Umbilical cord (tissue), 2 donors: Measurements from ENCODE around the gene SMC3. TPM values are rescaled to one million over a fixed set of nuclear protein-coding genes. Genes with fewer than 3 reads are reported as not detected.
A peak's percentile ranks its signal among the peaks of the same experiment; 100 is the strongest.

Experiments
- DNase-seq: peaks from one replicate; pipeline ENCODE4 v3.0.0-alpha.2; 2015; ENCODE audit warnings: low spot score
- total RNA-seq: library from RNA; depleted of rRNA; stranded (reverse); fragments of >200 nt; gene quantifications from one replicate; pipeline ENCODE4 v1.2.3, GENCODE V29; 2014; ENCODE audit warnings: low replicate concordance; ENCODE audit not compliant: insufficient read depth

The SMC3 gene
- total RNA-seq, 1 donor from 2014 or later: 32.3 TPM

DNA sequence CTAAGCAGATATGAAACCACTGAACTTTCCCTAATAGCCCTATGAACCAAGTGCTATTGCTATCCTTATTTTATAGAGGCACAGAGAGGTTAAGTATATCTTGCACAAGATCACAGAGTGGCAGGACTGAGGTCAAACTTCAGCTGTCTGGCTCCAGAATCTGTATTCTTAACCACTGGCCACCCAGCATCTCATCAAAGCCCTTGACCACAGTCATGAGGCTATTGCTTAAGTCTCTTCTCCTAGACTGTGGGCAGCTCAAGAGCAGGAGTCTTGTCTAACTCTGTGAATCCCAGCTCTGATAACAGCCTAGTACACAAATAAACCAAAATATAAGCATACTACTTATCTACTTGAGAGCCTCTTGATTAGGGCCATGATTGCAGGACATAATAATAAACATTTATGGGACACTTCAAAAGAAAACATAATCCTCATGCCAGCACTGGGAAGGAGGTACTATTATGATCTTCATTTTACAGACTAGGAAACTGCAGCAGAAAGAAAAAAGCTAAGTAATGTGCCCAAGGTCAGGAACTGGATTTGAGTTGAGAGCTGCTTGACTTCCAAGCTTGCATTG is 22.4 kb upstream of the SMC3 start:
- DNase-seq: peak; percentile 20

- DNase-seq: no peak
These were observed 21.4 kb upstream of the SMC3 start for GRCh38 chr10:110546077-110546476.

DNA sequence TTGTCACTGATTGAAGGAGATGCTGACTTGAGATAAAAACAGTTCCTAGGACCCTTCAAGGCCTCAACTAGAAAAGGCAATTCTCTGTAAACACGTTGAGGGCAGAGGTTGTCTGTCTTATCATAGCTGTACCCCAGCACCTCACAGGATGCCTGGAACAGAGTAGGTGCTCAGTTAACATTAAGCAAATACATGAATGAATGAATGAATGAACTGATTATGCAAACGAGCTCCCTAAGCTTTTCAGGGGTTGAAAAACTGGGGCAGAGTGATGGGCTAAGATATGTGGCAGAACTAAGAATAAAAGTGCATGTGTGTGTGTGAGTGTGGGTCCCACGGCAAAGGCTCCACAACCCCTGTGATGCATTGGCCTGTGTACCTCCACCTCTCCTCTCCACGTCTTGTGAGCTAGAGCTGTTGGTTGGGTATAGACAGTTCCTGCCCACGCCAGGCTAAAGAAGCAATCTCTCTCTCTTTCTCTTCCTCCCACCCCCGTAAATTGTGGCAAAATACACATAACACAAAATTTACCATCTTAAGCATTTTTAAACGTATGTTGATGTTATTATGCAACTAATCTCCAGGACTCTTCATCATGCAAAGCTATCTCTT is 20.9 kb upstream of the SMC3 start:
- DNase-seq: no peak

- peak; percentile 75 for DNase-seq
These were observed 20.2 kb upstream of the SMC3 start for GRCh38 chr10:110547139-110547761.

- no peak for DNase-seq
These were observed 19.5 kb upstream of the SMC3 start for GRCh38 chr10:110548002-110548401.

GRCh38 chr10:110549211-110549610 is 18.3 kb upstream of the SMC3 start:
- DNase-seq: no peak

GRCh38 chr10:110553905-110554304 is 13.6 kb upstream of the SMC3 start:
- DNase-seq: no peak

DNA sequence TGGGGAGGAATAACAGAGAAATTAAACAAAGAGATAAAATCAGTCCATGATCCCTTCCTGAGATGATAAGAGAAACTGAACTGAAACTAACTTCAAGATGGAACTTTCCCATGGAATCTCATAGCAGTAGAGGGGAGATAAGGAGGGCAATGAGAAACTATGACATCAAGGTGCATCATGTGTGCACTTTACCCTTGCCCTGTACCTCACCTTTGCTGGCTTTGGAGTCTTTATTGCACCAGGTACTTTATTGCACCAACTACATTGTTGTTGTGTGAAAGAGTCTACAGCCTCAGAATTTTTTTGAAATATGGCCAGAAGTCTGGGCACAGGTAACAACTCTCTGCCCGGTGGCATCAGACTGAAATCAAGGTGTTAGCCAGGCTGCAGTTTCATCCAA is 11.2 kb upstream of the SMC3 start:
- no peak for DNase-seq

- peak; percentile 11 for DNase-seq
These were observed 10.4 kb upstream of the SMC3 start for GRCh38 chr10:110556969-110557601.

DNA sequence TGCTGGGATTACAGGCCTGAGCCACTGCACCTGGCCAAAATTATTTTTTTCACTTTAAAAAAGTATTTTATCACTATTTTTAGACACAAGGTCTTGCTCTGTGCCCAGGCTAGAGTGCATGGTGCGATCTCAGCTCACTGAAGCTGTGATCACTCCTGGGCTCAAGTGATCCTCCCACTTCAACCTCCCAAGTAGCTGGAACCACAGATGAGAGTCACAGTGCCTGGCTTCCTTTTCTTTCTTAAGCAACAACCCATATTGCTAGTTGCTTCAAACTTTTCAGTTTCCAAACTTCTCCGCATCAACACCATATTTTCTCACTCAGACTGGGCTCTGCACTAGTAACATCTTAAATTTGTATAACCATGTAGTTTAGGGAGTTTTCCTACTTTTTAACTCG is 9.5 kb upstream of the SMC3 start:
- DNase-seq: no peak

GRCh38 chr10:110560012-110560411 is 7.5 kb upstream of the SMC3 start:
- no peak for DNase-seq

GRCh38 chr10:110561292-110561691 is 6.2 kb upstream of the SMC3 start:
- DNase-seq: no peak

DNA sequence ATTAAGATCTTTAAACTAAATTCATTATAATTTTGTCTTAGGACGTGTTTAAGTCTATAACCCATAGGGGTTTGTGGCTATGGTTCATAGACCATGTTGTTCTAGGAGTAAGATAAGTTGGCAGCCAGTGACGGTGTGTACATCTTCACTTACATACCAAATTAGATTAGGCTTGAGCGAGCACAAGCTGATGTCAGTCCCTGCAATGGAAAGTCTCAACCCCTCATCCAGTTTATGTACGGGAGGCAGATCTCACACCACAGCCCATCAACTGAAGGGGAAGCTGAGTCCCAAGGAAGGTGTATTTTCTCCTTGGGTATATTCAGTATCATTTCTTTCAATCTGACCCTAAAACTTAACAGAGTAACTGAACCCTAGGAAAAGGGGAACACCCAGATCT is 5.1 kb upstream of the SMC3 start:
- DNase-seq: no peak

GRCh38 chr10:110563132-110563531 is 4.4 kb upstream of the SMC3 start:
- no peak for DNase-seq

- DNase-seq: no peak
These were observed 859 bp upstream of the SMC3 start for GRCh38 chr10:110566472-110567200.

GRCh38 chr10:110568055-110568735 is 700 bp downstream of the SMC3 start:
- DNase-seq: peak; percentile 39

DNA sequence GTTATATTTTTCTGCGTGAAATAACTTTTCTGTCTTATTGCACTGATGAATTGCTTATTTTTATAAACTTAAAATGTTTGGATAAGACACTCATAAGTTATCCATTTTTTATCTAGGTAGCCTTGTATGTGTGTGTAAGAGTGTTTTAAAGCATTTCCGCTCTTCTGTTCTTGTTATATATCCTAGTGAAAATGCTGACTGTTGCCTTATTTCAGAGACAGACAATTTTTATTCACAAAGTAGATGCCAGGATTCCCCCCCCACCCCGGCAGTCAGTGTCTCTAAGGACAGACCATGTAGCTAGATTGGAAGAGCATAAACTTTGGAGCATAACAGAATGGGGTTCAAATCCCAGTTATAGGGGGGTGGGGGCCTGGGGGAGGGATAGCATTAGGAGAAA is 1.6 kb downstream of the SMC3 start:
- DNase-seq: no peak

- no peak for DNase-seq
These were observed 2.2 kb downstream of the SMC3 start for GRCh38 chr10:110569736-110570135.

- DNase-seq: no peak
These were observed 3.7 kb downstream of the SMC3 start for GRCh38 chr10:110571093-110571743.

- no peak for DNase-seq
These were observed 5.4 kb downstream of the SMC3 start for GRCh38 chr10:110572862-110573261.

- no peak for DNase-seq
These were observed 6.9 kb downstream of the SMC3 start for GRCh38 chr10:110574420-110574819.
